H54 (cell line): ENCODE data around the gene CBL.
"Not testable (repeated sequence)": the region's sequence is repeated elsewhere in the genome, so short reads cannot be mapped to it uniquely, and the experiment has no call there.

Experiments
- DNase-seq: peaks from one replicate; pipeline ENCODE4 v3.0.0; 2011; ENCODE audit warnings: low spot score, mixed read lengths; ENCODE audit not compliant: insufficient read length
- FAIRE-seq: peaks from 3 replicates; lab custom pipeline; 2011; peaks lifted over from hg19 to GRCh38; lab: Jason Lieb, UNC
- POLR2A ChIP-seq: IDR thresholded peaks from 2 replicates; pipeline ENCODE4 v1.6.1; 2011; ENCODE audit warnings: low read depth, mild to moderate bottlenecking, low read length

CBL gene

DNA sequence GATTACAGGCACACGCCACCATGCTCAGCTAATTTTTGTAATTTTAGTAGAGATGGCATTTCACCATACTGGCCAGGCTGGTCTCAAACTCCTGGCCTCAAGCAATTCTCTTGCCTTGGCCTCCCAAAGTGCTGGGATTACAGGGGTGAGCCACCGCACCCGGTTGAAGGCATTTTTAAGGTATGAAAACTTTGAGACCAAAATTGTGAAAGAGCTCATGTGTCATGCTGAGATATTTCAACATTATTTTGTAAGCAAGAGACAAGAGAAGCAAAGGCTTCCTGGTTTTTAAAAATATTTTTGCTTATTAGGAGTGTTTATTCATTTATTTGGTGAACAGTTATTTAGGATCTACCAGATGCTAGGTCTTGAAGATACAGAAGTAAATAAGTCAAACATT lies 14.0 kb upstream of the CBL start:
- FAIRE-seq (no peak), DNase-seq (no peak)
- TF ChIP-seq POLR2A = no peak

DNA sequence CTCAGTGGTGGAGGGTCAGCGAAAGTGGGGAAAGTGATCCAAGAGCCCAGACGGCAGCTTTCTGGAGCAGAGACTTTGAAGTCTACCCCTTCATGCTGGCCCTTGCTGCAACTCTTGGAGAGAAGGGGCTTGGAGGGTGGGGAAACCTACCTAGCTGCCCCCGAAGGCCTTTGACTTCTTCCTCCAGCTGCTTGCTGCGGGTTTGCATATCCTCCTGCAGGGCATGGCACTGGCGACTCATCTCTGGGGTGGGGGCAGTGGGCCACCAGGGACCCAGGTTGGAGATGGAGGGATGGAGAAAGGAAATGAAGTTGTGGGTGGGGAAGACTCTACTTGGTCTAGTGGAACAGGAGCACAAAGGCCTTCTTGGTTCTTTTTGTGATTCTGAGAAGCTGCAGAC lies 13.1 kb upstream of the CBL start:
- DNase-seq = no peak
- TF ChIP-seq POLR2A = no peak
- no peak for FAIRE-seq

DNA sequence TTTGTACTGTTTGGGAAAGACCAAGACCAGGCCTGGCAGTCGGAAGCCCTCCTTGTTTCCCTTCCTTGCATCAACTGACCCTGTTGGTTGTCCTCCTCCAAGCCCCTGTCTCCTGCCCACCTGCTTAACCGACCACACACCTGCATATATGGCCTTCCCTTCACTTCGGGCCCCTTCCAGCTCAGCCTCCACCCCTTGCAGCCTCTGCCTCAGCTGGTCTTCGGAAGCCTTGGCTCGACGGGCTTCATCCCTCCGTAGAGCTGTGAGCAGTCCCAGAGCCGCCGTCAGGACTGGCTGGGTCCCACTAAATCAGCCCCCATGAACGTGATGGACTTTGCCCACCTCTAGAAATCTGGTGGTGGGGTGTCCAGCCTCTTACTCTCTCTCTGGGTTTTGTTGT lies 12.5 kb upstream of the CBL start:
- no peak for DNase-seq
- TF ChIP-seq POLR2A = no peak
- FAIRE-seq = no peak

DNA sequence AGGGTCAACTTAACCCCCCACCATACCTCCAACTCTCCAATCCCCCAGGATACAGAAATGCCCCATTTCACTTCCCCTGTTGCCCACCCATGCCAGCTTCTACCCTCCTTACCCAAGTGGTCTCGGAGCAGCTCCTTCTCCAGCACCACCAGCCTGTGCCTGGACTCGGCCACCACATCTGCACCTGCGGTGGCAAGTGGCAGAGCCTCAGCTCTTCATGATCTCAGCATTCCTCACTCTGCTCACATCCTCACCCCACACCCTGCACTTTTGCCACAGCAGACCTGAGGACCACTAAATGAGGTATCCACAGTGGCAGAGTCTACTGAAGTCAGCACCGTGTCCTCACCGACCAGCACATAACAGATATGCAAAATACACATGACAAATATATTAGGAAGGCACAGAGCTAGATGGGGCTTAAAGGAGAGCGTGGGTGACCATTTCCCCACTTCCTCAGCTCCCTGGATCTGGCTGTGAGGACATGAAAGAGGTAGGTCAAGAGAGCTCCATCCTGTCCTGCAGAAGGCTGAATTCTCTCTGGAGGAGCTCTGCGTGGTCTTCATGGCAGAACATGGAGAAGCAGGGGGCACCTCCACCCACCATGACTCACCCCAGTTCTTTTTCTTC lies 11.2 kb upstream of the CBL start:
- no peak for DNase-seq
- no peak for FAIRE-seq
- no peak for TF ChIP-seq POLR2A

DNA sequence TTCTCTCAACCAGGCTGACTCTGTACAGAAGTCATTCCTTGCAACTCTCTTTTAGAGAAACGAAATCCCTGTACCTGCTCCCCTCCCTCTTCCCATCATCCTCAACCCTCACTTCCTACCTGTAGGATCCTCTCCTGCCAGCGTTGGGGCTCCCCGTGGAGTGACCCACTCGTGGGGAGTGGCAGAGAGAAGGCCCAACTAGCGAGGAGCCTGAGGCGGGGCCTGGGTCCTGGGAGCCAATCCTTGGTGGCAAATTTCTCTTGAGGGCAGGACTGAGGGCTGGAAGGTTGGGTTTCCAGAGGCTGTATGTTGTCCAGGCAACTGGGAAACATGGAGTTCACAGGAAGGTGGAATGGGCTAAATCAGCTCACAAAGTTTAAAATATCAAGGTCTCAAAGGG lies 10.5 kb upstream of the CBL start:
- DNase-seq (peak; percentile 80), FAIRE-seq (peak; percentile 82)
- TF ChIP-seq POLR2A = no peak

DNA sequence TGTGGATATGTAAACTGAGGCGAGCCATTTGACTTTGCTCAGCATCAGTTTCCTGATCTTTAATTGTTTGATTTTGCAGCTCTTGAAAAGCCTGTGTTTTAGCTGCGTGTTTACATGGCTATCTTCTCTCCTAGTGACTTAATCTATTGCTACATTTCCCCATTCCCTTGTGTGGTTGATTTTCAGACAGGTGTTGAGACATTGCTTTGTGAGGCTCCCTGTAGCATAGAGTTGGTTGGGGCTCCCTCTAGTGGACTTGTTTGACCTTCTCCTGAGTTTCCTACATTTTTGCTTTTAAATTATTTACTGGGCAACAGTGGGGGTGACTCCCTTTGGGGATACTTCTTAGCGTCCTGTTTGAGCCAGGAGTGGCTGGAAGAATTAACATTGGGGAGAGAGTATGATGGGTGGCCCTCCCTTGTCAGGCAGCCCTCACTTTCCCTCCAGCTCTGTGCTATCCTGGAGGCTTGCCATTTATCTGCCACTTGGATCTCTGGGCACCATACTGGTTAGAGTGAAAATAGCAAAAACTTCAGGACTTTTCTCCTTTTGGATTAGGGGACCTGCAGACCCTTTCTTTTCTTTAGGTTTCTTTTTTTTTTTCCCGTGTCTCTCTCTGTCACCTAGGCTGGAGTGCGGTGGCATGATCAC lies 9.2 kb upstream of the CBL start:
- no peak for TF ChIP-seq POLR2A
- peak; percentile 47 for DNase-seq
- FAIRE-seq = peak; percentile 55

DNA sequence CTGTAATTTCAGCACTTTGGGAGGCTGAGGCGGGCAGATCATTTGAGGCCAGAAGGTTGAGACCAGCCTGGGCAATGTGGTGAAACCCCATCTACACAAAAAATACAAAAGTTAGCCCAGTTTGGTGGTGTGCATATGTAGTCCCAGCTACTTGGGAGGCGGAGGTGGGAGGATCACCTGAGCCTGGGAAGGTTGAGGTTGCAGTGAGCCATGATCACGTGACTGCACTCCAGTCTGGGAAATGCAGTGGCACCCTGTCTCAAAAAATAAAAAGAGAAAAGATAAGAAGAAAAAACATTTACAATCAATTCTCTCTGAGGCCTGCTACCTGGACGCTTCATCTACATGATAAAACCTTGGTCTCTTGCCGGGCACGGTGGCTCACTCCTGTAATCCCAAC lies 7.2 kb upstream of the CBL start:
- no peak for FAIRE-seq
- TF ChIP-seq POLR2A = no peak
- no peak for DNase-seq

DNA sequence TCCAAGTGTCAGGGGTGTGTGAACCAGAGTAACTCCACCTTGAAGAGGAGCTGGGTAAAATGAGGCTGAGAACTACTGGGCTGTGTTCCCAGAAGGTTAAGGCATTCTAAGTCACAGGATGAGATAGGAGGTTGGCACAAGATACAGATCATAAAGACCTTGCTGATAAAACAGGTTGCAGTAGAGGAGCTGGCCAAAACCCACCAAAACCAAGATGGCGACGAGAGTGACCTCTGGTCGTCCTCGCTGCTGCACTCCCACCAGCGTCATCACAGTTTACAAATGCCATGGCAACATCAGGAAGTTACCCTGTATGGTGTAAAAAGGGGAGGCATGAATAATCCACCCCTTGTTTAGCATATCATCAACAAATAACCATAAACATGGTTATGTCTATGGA lies 4.9 kb upstream of the CBL start:
- not testable (repeated sequence) for FAIRE-seq, DNase-seq

DNA sequence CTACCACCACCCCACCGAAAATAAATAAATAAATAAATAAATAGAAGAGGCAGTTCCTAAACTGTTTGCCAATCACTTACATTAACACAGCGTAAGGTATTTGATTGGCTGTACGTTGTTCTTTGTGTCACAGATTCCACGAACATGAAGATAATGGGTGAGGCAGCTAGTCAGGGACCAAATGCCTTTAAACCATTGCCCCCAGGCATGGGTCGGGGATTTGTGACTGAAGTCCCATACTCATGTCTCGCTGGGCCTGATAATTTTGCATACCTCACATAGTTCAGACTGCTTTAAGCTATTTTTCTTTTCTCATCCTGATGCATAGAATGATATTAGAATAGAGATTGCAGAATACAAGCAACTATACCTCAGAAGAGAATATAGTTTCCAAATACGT lies 3.6 kb upstream of the CBL start:
- DNase-seq (no peak), FAIRE-seq (no peak)
- TF ChIP-seq POLR2A = no peak

DNA sequence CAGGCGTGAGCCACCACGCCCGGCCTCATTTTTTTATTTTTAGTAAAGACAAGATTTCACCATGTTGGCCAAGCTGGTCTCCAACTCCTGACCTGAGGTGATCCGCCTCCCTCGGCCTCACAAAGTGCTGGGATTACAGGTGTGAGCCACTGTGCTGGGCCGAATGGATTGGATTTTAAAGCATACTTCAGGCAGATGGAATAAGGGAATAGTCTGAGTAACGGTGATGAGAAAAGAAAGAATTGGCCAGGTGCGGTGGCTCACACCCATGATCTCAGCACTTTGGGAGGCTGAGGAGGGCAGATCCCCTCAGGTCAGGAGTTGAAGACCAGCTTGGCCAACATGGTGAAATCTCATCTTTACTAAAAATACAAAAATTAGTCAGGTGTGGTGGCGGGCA lies 2.1 kb upstream of the CBL start:
- DNase-seq = no peak
- no peak for FAIRE-seq
- TF ChIP-seq POLR2A = no peak

DNA sequence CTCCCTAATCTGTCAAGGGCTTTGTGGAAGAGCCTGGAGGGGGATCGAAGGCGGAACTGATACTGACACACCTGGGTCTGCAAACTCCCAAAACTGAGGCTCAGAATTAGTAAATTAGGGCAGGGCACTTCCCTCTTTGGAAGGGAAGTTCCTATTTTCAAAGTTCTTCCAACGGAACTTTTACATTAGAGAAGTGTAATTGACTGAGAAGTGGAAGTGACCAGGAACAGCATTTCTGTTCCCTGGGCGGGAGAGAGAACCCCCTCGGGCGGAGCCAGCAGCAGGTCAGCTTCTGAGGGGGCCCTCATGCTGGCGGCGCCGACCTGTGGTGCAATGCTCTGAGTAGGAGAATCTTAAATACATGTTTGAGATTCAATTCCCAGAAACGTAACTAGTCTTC lies 1.1 kb upstream of the CBL start:
- no peak for DNase-seq
- no peak for FAIRE-seq
- TF ChIP-seq POLR2A = no peak

DNA sequence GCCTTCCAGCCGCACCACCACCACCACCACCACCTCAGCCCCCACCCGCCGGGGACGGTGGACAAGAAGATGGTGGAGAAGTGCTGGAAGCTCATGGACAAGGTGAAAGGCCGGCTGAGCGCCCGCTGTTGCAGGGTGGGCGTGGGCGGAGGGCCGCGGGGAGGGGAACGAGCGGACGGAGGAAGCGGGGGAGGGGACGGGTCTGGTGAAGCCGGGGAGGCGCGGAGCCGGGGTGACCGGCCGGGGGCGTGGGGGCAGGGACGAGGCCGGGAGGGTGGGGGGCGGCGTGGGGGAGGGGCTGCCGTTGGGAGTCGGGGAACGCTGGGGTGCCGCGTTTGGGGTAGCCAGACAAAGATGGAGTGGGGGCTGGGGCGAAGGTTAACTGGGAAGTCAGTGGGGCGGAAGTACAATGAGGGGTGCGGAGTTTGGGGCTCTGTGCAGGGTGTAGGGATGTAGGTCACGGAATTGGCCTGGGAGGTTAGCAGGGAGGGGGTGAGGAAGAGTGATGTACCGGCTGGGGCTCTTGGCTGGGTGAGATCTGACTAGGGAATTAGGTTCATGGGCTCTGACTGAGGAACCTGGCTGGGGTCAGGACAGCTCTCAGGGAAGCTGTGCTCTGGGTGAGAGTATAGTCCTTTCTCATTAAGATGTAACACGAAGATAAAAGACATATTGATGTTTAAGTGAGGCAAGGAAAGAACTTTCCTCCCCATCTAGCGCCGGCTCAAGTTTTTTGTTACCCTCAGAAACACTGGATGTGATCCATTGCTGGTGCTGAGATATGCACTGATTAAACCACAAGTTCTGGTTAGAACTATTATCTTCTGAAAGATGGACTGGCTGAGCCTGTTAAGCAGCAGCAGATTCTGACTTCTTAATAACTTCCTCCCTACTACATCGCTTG lies 624 bp downstream of the CBL start:
- FAIRE-seq = peak; percentile 43
- TF ChIP-seq POLR2A = no peak
- DNase-seq = peak; percentile 28

DNA sequence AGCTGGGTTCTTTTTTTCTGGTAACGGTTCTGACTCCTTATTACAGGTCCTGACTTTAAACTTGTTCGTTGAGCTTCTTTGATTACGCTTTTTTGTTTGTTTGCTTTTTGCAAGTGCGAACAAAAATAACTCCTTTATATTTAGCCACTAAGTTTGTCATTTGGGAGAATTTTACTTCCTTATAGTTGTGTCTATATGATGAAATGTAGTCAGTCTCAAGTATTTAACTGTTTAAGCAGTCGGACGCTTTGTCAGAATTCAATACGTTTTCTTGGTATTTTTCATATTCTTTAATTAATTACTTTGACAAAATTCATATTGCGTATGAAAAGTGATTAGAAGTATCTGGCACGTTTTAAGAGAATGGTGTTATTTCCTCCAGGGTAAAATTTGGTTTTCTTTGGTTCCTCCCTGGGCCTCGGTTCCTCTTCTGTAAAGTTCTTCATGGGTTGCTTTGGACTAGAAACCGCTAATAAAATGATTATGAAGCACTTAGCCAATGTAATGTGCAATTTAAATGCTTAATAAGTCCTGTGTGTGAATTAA lies 1.3 kb downstream of the CBL start:
- DNase-seq (no peak), FAIRE-seq (no peak)
- no peak for TF ChIP-seq POLR2A

DNA sequence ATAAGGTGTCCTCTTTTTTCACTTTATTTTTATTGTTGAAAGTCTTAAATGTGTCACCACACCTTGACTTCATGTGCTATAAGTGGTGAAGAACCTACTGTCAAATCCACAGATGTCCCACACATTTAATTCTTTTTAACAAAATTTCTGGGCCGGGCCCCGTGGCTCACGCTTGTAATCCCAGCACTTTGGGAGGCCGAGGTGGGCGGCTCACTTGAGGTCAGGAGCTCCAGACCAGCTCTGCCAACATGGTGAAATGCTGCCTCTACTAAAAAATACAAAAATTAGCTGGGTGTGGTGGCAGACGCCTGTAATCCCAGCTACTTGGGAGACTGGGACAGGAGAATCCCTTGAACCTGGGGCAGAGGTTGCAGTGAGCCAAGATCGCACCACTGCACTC lies 3.0 kb downstream of the CBL start:
- TF ChIP-seq POLR2A = no peak
- FAIRE-seq = no peak
- no peak for DNase-seq
